Stimulated activated CD8-positive, alpha-beta memory T cell treated with anti-CD3 and anti-CD28 coated beads, Interleukin-2, amount 100 ng/mL, for 1 hour (primary cell): ENCODE measurements around the gene SUPT16H.

Source experiments
- DNase-seq, 2 donors: peaks; one replicate each; pipeline ENCODE4 v3.0.0-alpha.2; 2020; ENCODE audit warnings: low read depth in 2 of 2

Gene SUPT16H

DNA sequence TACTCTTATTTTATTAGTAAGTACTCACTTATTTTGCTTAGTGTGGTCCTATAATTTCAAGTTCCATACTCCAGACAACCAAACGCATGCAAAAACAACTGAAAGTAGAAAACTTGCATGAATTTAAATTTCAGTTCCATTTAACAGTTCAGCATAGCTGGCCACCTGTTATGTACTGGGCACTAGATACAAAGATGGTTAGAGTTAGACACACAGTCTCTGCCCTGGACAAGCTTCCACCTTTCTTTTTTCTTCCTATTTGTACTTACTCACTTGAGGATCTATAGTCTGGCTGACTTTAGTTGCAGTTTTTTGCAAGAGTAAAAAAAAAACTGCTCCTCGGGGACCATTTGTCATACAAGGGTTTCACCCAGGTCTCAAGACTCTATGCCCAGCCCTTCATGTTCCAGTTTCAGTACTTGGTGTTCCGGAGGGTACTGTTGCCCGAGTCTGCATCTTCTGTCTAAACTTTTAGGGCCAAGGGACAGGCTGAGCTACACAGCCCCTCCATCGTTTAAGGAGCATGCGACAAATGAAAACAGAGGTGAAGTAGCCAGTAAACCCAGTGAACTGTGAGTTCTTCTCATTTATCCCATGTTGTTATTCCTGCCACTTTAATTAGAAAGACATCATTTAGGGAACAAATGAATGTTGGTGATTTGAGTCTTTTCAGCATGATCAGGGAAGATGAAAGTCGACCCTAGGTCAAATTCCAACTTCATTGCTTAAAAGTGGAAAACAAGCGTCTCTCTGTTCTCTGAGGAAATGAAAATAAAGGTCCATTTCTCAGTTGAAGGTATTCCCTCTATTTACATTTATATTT lies 81.6 kb downstream of the SUPT16H start:
- DNase-seq = no peak
